HepG2 (cell line): ENCODE results near the gene PLEKHG5. TPM values are rescaled to one million over a fixed set of nuclear protein-coding genes. Genes with fewer than 3 reads are reported as not detected.
"Not testable (repeated sequence)": the region's sequence is repeated elsewhere in the genome, so short reads cannot be mapped to it uniquely, and the experiment has no call there.

Experiments used
- ATAC-seq: fragments of 200-7000 bp; cut with Tn5 transposase; 3 replicates; pipeline ENCODE4 v1.9.1; 2020; ENCODE audit warnings: mild to moderate bottlenecking, moderate library complexity
- BruUV-seq: library from RNA; stranded (reverse); fragments of 400-500 nt; replicated peaks from 2 replicates; lab custom pipeline; 2021; lab: Mats Ljungman, UMichigan
- CTCF ChIA-PET: fragments of 300-600 bp; formaldehyde crosslinking; extraction: SDS; loops from one replicate; lab custom pipeline; 2021; ENCODE audit warnings: low total read pairs, inconsistent platforms, low intra/inter-chr PET ratio; lab: Yijun Ruan, JAX
- POLR2A ChIA-PET: fragments of 350-600 bp; sonication (Branson Sonifier 250); formaldehyde crosslinking; loops from one replicate; lab custom pipeline; 2020; ENCODE audit warnings: antibody characterized with exemption, inconsistent platforms; lab: Yijun Ruan, JAX
- DNase-seq: peaks from one replicate; pipeline ENCODE4 v3.0.0-alpha.2; 2015; ENCODE audit warnings: low spot score
- FAIRE-seq: peaks from 3 replicates; lab custom pipeline; 2011; peaks lifted over from hg19 to GRCh38; lab: Jason Lieb, UNC
- H2AFZ ChIP-seq: one replicate; pipeline ENCODE4 v1.6.1; 2011; ENCODE audit warnings: low read length, inconsistent platforms
- H3K27ac ChIP-seq: fragments of 300-600 bp; 3 replicates; pipeline ENCODE4 v1.8.0; 2011; ENCODE audit warnings: mixed run types, mild to moderate bottlenecking, mixed read lengths, low read length, inconsistent platforms; ENCODE audit not compliant: insufficient read depth; ENCODE audit errors: extremely low read length
- H3K27me3 ChIP-seq, 2 experiments: fragments of 200-600 bp in 1 of 2; 2 replicates in 1 of 2; 3 replicates in 1 of 2; pipeline versions ENCODE4 v1.6.0 to v1.8.0; 2011; ENCODE audit warnings: low read length in 2 of 2, mild to moderate bottlenecking in 2 of 2, moderate library complexity in 2 of 2, inconsistent platforms in 1 of 2; ENCODE audit not compliant: insufficient read depth in 2 of 2, control insufficient read depth in 1 of 2
- H3K36me3 ChIP-seq, 2 experiments: fragments of 200-600 bp in 1 of 2; replicated peaks in 1 of 2; 2 replicates in 1 of 2; 3 replicates in 1 of 2; pipeline versions ENCODE4 v1.5.1 to v1.8.0; 2011; ENCODE audit warnings: low read length in 2 of 2, inconsistent platforms in 1 of 2; ENCODE audit not compliant: insufficient read depth in 2 of 2, control insufficient read depth in 1 of 2
- H3K4me1 ChIP-seq: 2 replicates; pipeline ENCODE4 v1.5.1; 2012; ENCODE audit warnings: low read length, inconsistent platforms; ENCODE audit not compliant: insufficient read depth
- H3K4me2 ChIP-seq: 2 replicates; pipeline ENCODE4 v1.6.0; 2011; ENCODE audit warnings: low read depth, low read length, inconsistent platforms
- H3K4me3 ChIP-seq, 3 experiments: fragments of 200-600 bp in 1 of 3; sonication (generic), shearing (Covaris generic) in 1 of 3; replicated peaks in 1 of 3; 2 replicates each; pipeline ENCODE4 v1.5.1; 2011 to 2016; ENCODE audit warnings: low read length in 3 of 3, inconsistent platforms in 2 of 3, low read depth in 2 of 3, mild to moderate bottlenecking in 2 of 3, control low read depth in 1 of 3, mixed read lengths in 1 of 3; ENCODE audit not compliant: insufficient read depth in 1 of 3
- H3K79me2 ChIP-seq: one replicate; pipeline ENCODE4 v1.6.1; 2011; ENCODE audit warnings: low read length, inconsistent platforms; ENCODE audit not compliant: insufficient read depth
- H3K9ac ChIP-seq: 2 replicates; pipeline ENCODE4 v1.6.0; 2011; ENCODE audit warnings: mild to moderate bottlenecking, low read depth, low read length, inconsistent platforms; ENCODE audit not compliant: insufficient read depth
- H3K9me3 ChIP-seq: 2 replicates; pipeline ENCODE4 v1.5.1; 2012; ENCODE audit warnings: mild to moderate bottlenecking, low read length
- H4K20me1 ChIP-seq: 2 replicates; pipeline ENCODE4 v1.6.0; 2011; ENCODE audit warnings: inconsistent platforms, mild to moderate bottlenecking, low read length, moderate library complexity; ENCODE audit not compliant: insufficient read depth
- AGO2 ChIP-seq: fragments of 200-400 bp; formaldehyde crosslinking; optimal IDR thresholded peaks from 2 replicates; pipeline ENCODE3; 2017; ENCODE audit warnings: mild to moderate bottlenecking, low read depth, low read length, moderate library complexity
- NAIF1 ChIP-seq: sonication (generic); formaldehyde crosslinking; IDR thresholded peaks from 2 replicates; pipeline ENCODE4 v1.5.0; 2020; ENCODE audit warnings: mild to moderate bottlenecking, missing genetic modification reagents, borderline replicate concordance
- NR1H2 ChIP-seq: sonication (generic); formaldehyde crosslinking; IDR thresholded peaks from 2 replicates; pipeline ENCODE4 v1.8.1; 2022; ENCODE audit warnings: low read depth, missing genetic modification reagents, borderline replicate concordance
- SIN3B ChIP-seq: fragments of 150-350 bp; IDR thresholded peaks from 2 replicates; pipeline ENCODE4 v1.6.1; 2014; ENCODE audit warnings: low read length
- SP4 ChIP-seq: sonication (generic); formaldehyde crosslinking; IDR thresholded peaks from 2 replicates; pipeline ENCODE4 v1.8.1; 2023; ENCODE audit warnings: mild to moderate bottlenecking, missing genetic modification reagents
- ZNF232 ChIP-seq: sonication (generic); formaldehyde crosslinking; IDR thresholded peaks from 2 replicates; pipeline ENCODE4 v1.4.0; 2020; ENCODE audit warnings: missing genetic modification reagents, borderline replicate concordance
- ZNF235 ChIP-seq: sonication (generic); formaldehyde crosslinking; IDR thresholded peaks from 2 replicates; pipeline ENCODE4 v1.8.1; 2023; ENCODE audit warnings: mild to moderate bottlenecking, missing genetic modification reagents, borderline replicate concordance
- ZNF34 ChIP-seq: sonication (generic); formaldehyde crosslinking; IDR thresholded peaks from 2 replicates; pipeline ENCODE4 v1.4.0; 2020; ENCODE audit warnings: mild to moderate bottlenecking, missing genetic modification reagents, borderline replicate concordance
- ZNF501 ChIP-seq: sonication (generic); formaldehyde crosslinking; IDR thresholded peaks from 2 replicates; pipeline ENCODE4 v1.5.1; 2020; ENCODE audit warnings: mild to moderate bottlenecking, moderate library complexity, missing genetic modification reagents
- ZNF546 ChIP-seq: sonication (generic); formaldehyde crosslinking; conservative IDR thresholded peaks from 2 replicates; pipeline ENCODE4 v1.8.1; 2023; ENCODE audit warnings: mild to moderate bottlenecking, missing genetic modification reagents
- ZNF746 ChIP-seq: sonication (generic); formaldehyde crosslinking; IDR thresholded peaks from 2 replicates; pipeline ENCODE4 v1.8.0; 2022; ENCODE audit warnings: mild to moderate bottlenecking, missing genetic modification reagents
- ZNF772 ChIP-seq: sonication (generic); formaldehyde crosslinking; IDR thresholded peaks from 2 replicates; pipeline ENCODE4 v1.5.0; 2020; ENCODE audit warnings: mild to moderate bottlenecking, missing genetic modification reagents
- ZZZ3 ChIP-seq: sonication (generic); formaldehyde crosslinking; IDR thresholded peaks from 2 replicates; pipeline ENCODE4 v1.4.0; 2020; ENCODE audit warnings: missing genetic modification reagents, mild to moderate bottlenecking, borderline replicate concordance
- WGBS: methylation state at CpG from one replicate; pipeline ENCODE4 v1.1.6; 2017; ENCODE audit warnings: low lambda C conversion rate; 5-methylcytosine and 5-hydroxymethylcytosine counted together
- in situ Hi-C: cut with HindIII; loops from 2 replicates; pipeline ENCODE4 v1.10.0; 2017; ENCODE audit warnings: low pct_unique_long_range_greater_than_20kb; ENCODE audit not compliant: extremely low pct_ligation_motif_present
- intact Hi-C: fragments of 100-400 bp; cut with micrococcal nuclease; formaldehyde crosslinking; loops from one replicate; pipeline ENCODE4 v1.10.0; 2022; ENCODE audit not compliant: unreplicated experiment
- polyA plus RNA-seq, 8 experiments: library from polyadenylated mRNA; depleted of rRNA in 3 of 8; stranded (reverse) in 7 of 8; unstranded in 1 of 8; fragments of >200 nt; fragmentation: Illumina TruSeq in 4 of 8; extraction: Trizol in 4 of 8; gene quantifications; 2 replicates each; pipeline versions ENCODE4 v1.2.1 to v1.2.3, GENCODE V29; 2011 to 2016; ENCODE audit warnings: low read depth in 4 of 8, missing spikeins in 1 of 8, mixed read lengths in 1 of 8; ENCODE audit not compliant: insufficient read depth in 1 of 8
- total RNA-seq, 5 experiments: library from RNA; depleted of rRNA; stranded (reverse); fragments of >200 nt; fragmentation: Illumina TruSeq; extraction: Trizol; gene quantifications; 2 replicates each; pipeline ENCODE4 v1.2.3, GENCODE V29; 2016; ENCODE audit warnings: low read depth in 1 of 5
- TF ChIP-seq, protein P1 (sequence below), 2 experiments: sonication (generic) in 1 of 2; formaldehyde crosslinking in 1 of 2; IDR thresholded peaks; 2 replicates each; pipeline versions ENCODE4 v1.4.0 to v1.6.1; 2018 to 2020; ENCODE audit warnings: missing genetic modification reagents in 2 of 2, borderline replicate concordance in 1 of 2, low read depth in 1 of 2, mild to moderate bottlenecking in 1 of 2, missing biosample characterization in 1 of 2
- TF ChIP-seq, protein P2 (sequence below): sonication (generic); formaldehyde crosslinking; IDR thresholded peaks from 2 replicates; pipeline ENCODE4 v1.4.0; 2020; ENCODE audit warnings: missing genetic modification reagents, borderline replicate concordance
- TF ChIP-seq, protein P3 (sequence below): sonication (generic); formaldehyde crosslinking; IDR thresholded peaks from 2 replicates; pipeline ENCODE4 v1.5.0; 2020; ENCODE audit warnings: mild to moderate bottlenecking, missing genetic modification reagents

Gene PLEKHG5
- total and polyA plus RNA-seq, 2 of the 13 experiments (the other 11 are each of a cell fraction or from before 2014, with no cell fraction given): 1.9 to 3.5 TPM

DNA sequence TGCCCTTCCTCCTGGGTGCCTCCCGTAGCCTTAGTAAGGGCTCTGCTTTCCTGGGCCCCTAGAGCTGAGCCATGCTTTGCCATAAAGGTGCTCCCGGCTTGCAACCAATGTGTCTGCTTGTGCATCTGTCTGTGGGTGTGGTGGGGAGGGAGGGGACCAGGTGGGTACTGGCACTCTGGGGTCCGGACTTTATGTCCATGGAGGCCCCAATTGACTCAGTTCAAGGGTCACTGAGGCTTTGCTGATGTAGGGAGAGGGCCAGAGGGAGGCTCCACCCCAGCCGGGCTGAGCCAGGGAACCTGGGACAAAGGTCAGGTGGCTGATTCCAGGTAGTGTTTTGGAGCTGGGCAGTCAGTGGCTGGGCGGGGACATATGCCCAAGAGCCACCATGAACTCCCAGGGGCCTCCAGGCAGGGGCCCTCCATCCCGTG lies 40.5 kb downstream of the PLEKHG5 start (continued):
- TF ChIP-seq ZNF235: no peak
- TF ChIP-seq ZNF772 (CRISPR knock-in tag): peak; percentile 80
- TF ChIP-seq SIN3B: no peak
- TF ChIP-seq ZNF232 (CRISPR knock-in tag): no peak
- TF ChIP-seq, protein P1, sequence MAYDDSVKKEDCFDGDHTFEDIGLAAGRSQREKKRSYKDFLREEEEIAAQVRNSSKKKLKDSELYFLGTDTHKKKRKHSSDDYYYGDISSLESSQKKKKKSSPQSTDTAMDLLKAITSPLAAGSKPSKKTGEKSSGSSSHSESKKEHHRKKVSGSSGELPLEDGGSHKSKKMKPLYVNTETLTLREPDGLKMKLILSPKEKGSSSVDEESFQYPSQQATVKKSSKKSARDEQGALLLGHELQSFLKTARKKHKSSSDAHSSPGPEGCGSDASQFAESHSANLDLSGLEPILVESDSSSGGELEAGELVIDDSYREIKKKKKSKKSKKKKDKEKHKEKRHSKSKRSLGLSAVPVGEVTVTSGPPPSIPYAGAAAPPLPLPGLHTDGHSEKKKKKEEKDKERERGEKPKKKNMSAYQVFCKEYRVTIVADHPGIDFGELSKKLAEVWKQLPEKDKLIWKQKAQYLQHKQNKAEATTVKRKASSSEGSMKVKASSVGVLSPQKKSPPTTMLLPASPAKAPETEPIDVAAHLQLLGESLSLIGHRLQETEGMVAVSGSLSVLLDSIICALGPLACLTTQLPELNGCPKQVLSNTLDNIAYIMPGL (CRISPR knock-in tag; IDR thresholded peaks at IDR 0.05; ENCODE audit: borderline replicate concordance in 1 of 2, low read depth in 1 of 2): peak in 1 of 2 experiments; percentile 42; a peak in 1 of 4 replicates
- no peak for TF ChIP-seq ZZZ3 (CRISPR knock-in tag)
- TF ChIP-seq ZNF746: peak; percentile 87
- TF ChIP-seq, protein P2, sequence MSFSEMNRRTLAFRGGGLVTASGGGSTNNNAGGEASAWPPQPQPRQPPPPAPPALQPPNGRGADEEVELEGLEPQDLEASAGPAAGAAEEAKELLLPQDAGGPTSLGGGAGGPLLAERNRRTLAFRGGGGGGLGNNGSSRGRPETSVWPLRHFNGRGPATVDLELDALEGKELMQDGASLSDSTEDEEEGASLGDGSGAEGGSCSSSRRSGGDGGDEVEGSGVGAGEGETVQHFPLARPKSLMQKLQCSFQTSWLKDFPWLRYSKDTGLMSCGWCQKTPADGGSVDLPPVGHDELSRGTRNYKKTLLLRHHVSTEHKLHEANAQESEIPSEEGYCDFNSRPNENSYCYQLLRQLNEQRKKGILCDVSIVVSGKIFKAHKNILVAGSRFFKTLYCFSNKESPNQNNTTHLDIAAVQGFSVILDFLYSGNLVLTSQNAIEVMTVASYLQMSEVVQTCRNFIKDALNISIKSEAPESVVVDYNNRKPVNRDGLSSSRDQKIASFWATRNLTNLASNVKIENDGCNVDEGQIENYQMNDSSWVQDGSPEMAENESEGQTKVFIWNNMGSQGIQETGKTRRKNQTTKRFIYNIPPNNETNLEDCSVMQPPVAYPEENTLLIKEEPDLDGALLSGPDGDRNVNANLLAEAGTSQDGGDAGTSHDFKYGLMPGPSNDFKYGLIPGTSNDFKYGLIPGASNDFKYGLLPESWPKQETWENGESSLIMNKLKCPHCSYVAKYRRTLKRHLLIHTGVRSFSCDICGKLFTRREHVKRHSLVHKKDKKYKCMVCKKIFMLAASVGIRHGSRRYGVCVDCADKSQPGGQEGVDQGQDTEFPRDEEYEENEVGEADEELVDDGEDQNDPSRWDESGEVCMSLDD (CRISPR knock-in tag): peak; percentile 66; the same call in 1 of the 2 replicates

DNA sequence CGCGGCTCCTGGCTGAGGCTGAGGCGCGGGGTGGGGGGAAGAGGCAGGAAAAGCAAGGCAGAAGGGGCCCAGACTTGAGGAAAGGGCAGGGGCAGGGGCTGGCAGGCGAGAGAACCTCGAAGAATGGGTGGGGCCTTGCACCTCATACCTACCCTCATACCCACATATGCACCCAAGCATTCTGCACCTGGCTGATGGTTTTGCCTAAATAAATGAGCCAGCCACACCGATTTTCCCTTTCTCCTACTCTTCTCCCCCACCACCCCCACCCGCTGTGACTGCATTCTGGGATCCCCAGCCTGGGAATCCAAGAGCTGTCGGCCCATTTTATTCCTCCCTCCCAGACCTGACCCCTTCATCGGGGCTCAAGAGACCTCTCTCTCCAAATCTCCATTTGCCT lies 41.0 kb downstream of the PLEKHG5 start:
- BruUV-seq, H2AFZ ChIP-seq, H3K9me3 ChIP-seq, ATAC-seq, CTCF ChIA-PET, H4K20me1 ChIP-seq, H3K36me3 ChIP-seq, in situ Hi-C loops, intact Hi-C loops, H3K27me3 ChIP-seq, FAIRE-seq: not testable (repeated sequence)
- Histone ChIP-seq H3K27ac (peak overlapping the region; percentile 91), H3K4me1 (peaks cover 39% of the 10 kb centered on the region), H3K4me2 (peak overlapping the region; percentile 99), H3K9ac (peak overlapping the region; percentile 85), H3K4me3 (peak overlapping the region; percentile 63 to 78 (median 77)), H3K79me2 (peaks cover 27% of the 10 kb centered on the region)
- POLR2A ChIA-PET: interaction anchor here (0.7 to 2.5 kb wide), 10 partner anchors 9 to 154 kb away, joined by 3 to 10 read pairs (median 4); no protein-coding TSS in a partner anchor
- 15% methylated on average over 10 of the region's 10 CpGs for WGBS
- DNase-seq: peak; percentile 20
- TF ChIP-seq NAIF1 (CRISPR knock-in tag) (0 out of 2 replicates have a peak, but pooled peaks have one; percentile 66), SP4 (CRISPR knock-in tag) (0 out of 2 replicates have a peak, but pooled peaks have one; percentile 3), ZNF501 (CRISPR knock-in tag) (peak; percentile 58; the same call in 1 of the 2 replicates), NR1H2 (CRISPR knock-in tag) (0 out of 2 replicates have a peak, but pooled peaks have one; percentile 16), AGO2 (peak; percentile 10), ZNF546 (CRISPR knock-in tag) (0 out of 2 replicates have a peak, but pooled peaks have one; percentile 55), ZNF34 (CRISPR knock-in tag) (0 out of 2 replicates have a peak, but pooled peaks have one; percentile 8)
- TF ChIP-seq, protein P3, sequence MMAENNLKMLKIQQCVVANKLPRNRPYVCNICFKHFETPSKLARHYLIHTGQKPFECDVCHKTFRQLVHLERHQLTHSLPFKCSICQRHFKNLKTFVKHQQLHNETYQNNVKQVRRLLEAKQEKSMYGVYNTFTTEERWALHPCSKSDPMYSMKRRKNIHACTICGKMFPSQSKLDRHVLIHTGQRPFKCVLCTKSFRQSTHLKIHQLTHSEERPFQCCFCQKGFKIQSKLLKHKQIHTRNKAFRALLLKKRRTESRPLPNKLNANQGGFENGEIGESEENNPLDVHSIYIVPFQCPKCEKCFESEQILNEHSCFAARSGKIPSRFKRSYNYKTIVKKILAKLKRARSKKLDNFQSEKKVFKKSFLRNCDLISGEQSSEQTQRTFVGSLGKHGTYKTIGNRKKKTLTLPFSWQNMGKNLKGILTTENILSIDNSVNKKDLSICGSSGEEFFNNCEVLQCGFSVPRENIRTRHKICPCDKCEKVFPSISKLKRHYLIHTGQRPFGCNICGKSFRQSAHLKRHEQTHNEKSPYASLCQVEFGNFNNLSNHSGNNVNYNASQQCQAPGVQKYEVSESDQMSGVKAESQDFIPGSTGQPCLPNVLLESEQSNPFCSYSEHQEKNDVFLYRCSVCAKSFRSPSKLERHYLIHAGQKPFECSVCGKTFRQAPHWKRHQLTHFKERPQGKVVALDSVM (CRISPR knock-in tag): 0 out of 2 replicates have a peak, but pooled peaks have one; percentile 6
